Stimulated activated CD4-positive, alpha-beta T cell treated with anti-CD3 and anti-CD28 coated beads, TNF-alpha, amount 100 ng/mL, for 24 hours (primary cell): ENCODE data around the gene GHRHR.

Experiments
- DNase-seq, 3 experiments: peaks; one replicate each; pipeline ENCODE4 v3.0.0-alpha.2; 2020; ENCODE audit warnings: low read depth in 3 of 3

GHRHR gene

DNA sequence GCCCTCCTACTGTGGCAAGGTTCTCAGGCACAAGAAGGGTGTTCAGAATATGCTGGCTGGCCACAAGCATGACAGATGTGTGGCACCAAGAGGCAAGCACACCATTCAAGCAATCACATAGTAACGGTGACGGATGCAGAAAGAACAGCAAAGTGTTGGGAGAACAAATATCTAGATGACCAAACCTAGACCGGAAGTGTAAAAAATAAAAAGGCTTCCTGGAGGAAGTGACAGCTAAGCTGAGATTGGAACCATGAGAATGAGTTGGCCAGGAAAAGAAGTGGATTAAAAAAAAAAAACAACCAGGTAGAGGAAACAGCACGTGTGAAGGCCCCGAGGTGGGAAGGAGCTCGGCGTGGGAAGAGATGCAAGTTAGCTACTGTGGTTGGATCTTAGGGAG, 22.0 kb downstream of the GHRHR start:
- no peak for DNase-seq

DNA sequence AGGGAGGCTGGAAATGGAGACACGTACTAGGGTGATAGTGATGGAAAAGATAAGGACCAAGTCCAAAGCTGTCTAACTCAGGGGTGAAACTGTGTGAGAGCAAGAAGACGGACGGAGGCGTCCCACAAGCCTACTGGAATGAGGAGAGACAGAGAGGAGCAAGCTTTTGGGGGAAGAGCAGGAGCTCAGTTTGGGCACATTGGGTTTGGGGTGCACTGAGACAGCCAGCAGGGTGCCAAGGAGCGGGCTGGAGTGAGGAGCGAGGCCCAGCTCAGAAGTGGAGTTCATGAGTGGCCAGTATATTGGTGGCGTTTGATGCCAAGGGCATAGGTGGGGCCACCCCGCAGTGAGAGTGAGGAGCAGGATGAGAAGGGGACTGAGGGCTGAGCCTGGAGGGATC, 22.6 kb downstream of the GHRHR start:
- DNase-seq = no peak

DNA sequence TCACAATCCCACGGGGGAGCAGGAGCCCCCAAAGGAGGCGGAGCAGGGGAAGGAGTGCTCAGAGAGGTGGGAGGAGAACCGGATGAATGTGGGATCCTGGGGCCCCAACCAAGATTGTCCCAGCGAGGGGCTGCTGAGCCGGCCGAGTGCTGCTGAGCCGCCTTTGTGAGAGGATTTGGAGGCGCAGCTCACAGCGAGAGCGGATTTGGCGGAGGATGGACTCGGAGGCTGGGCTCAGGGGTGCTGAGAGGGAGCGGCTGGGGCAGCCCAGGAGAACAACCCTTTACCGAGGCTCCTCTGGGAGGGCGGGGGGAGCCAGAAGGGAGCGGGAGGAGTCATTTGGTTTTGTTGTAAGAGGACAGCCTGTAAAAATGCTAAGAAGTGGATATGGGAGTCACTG, 23.0 kb downstream of the GHRHR start:
- no peak for DNase-seq

DNA sequence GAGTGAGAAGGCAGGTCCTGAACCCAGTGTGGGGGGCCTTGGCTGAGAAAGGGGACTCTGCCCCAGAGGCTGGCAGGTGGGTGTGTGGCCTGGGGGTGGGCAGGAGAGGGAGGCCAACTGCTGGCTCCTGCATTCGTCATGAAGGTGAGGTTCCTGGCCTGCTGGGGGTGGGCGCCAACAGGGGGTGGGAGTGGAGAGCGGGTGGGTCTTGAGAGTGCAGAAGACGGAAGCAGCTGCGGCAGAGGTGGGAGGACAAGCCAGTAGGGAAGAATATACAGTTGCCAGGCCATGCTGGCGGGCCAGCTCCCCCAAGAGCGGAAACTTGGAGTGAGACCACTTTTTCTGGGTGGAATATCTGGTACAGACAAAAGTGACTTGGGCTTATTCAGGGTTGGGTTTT, 23.4 kb downstream of the GHRHR start:
- DNase-seq = no peak

DNA sequence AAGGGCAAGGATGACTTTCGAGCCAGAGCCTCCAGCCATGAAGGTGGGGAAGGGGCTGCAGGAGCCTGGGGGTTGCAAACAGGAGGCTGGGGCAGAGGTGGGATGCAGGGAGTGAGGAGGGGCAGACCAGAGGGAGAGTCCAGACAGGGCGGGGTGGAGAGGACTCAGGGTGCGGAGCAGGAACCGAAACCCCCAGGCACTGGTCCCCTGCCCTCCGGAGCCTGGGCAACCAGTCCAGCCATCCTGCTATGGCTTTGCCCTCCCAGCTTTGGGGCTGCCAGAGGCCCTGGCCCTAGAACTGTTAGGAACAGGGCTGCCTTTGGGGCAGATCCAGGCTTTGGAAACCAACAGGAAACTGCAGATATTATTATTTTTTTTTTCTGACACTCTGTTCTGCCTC, 24.2 kb downstream of the GHRHR start:
- DNase-seq = no peak

DNA sequence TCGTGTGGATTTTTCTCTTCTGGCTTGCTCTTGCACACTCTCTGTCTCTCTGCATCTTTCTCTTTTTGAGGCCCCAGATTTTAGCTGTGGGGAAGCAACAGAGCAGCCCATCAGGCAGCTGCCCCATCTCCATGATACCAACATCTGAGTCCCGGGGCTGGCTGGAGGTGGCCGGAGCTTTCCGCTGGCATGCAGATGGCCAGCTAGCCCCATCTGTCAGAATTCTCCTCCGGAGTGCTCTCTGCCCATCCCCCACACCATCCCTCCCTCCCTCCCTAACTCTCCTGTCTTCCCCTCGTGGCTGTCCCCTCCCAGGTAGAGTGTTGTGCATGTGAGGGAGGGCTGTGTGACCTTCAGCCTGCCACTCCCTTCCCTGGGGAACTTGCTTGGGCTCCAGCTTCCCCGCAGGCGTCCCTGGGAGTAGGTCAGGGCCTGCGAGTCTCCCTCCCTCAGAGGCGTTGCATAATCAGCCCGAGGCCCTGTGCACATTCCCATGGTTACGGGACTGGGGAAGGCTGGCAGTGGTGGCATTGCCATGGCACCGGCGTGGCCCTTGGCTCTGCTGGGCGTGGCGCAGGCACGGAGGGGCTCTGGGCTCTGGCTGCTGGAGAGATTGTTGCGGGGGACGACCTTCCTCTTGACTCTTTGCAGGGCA, 24.7 kb downstream of the GHRHR start:
- no peak for DNase-seq

DNA sequence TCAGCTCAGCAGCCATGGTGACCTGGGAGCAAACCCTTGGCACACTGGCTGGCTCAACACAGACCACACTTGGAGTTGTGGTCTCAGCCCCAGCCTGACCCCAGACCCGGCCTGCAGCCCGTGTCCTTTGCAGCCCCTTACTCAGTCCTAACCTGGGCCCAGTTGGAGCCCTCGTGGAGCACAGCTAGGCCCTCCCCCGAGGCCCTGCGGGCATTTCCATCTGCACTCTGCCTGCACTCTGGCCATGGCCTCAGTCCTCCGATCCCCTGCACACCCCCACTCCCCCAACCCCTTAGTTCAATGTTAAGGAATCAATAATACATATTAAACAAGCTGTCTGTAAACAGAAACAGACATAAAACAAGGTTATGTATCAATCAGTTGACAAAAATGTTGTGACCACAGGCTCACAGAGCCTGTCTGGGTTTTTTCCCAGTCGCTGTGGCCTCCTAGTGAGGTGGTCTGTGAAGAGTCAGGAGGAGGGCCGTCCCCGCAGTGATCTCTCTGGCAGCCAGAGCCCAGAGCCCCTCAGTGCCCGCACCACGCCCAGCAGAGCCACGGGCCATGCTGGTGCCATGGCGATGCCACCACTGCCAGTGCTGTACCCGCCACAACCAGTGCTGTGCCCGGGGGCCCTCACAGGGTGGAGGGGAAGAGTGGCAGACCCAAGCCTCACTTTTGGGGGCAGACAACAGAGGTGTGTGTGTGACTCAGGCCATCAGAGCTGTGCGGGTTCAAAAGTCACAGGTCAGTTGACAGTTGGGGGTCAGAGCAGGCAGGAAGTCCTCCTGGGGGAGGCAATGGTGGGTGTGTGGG, 25.5 kb downstream of the GHRHR start:
- no peak for DNase-seq

DNA sequence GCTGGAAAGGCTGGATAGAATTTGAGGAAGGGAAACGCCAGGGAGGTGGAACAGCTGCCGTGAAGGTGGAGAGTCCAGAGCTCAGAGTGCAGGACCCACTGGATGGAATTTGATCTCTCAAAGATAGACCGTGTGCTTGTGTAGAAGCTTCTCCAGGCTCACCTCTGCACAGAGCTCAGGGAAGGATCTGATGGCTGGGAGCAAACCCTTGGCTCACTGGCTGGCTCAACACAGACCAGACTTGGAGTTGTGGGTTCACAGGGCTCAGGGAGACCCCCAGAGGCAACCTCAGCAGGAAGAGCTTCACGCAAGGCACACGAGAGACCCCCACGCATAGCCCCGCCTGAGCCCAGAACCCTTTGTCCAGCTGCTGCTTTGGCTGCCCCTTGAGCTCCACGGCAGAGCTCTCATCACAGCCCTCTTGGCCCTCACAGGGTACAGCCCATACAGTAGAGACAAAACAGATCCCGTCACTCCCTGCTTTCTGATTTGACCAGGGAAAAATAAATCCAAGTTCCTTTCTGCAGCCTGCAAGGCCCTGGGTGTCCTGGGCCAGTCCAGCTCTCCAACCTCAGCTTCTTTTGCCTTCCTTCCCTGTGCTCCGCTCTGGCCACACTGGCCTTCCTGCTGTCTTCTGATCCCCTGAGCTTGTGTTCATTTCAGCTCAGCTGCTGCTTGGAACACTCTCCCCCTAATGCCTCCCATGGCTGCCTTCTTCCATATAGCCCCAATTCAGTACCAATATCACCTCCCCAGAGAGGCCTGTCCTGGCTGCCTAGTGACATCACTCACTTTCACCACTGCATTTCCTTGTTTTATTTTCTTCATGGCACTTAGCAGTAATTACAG, 26.3 kb downstream of the GHRHR start:
- no peak for DNase-seq

DNA sequence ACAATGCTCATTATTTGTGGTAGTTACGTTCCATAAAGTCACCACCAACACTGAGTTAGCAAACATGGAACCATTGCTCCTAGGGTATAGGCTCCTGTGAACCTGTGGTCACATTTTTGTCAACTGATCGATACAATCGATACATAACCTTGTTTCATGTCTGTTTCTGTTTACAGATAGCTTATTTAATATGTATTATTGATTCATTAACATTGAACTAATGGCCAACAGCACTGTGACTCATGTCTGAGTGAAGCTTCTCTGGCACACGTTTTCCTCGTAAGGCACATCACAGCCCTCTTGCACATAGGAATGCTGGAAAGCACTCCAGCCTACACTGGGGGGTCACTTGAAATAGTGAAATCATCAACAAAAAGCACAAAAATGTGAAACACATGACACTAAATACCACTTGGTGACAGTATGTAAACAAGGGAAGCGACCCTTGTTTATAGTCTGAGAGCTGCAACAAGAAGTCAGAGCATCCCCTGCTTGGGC, 27.0 kb downstream of the GHRHR start:
- DNase-seq = no peak

DNA sequence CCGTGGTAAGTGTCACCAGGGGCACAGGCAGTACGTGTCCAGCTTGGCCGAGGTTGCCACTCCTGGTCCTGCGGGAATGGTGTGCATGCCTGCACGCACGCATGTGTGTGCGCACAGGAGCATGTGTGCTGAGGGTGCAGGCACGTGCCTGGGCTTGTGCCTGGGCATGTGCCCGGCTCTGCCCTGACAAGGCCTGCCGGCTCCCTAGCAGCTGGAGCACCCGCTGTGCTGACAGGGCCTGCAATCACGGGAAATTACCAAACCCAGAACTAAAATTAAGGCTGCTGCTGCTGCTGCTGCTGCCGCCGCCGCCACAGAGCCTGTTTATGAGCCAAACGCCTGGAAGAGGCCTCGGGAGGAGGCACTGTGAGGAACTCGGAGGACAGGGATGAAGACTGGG, 28.7 kb downstream of the GHRHR start:
- no peak for DNase-seq

DNA sequence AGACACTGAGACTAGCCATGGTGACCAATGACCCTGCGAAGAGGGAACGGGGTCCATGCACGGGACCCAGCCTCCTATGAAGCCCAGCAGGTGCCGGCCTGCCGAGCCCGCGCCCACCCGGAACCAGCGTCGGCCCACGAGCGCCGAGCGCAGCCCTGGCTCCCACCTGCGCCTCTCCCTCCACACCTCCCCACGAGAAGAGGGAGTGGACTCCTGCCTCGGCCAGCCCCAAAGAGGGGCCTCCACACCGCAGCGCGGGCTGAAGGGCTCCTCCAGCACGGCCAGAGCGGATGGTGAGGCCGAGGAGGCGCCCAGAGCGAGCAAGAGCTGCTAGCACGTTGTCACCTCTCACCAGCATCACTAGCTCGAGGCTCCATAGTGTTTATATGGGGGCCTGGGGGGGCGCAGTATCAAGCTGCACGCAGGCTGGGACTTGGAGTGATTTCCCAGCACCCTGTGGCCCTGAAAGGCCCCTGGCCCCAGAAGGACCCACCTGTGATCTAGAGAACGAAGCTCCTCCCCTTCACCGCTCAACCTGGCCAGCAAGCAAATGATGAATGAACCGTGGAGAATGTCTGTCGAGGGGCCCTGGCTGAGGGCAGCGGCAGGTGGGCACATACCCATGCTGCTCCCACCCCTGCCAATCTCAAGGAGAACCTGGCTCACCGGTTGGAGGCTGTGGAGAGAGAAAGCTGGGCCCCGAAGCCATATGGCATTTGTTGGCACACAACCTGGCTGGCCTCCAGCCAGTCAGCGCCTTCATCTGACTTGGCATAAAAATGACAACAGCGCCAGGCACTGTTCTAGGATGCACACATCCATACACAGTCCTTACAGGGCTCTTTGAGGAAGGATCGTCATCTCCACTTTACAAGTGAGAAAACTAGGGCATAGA, 30.7 kb downstream of the GHRHR start:
- DNase-seq = no peak

DNA sequence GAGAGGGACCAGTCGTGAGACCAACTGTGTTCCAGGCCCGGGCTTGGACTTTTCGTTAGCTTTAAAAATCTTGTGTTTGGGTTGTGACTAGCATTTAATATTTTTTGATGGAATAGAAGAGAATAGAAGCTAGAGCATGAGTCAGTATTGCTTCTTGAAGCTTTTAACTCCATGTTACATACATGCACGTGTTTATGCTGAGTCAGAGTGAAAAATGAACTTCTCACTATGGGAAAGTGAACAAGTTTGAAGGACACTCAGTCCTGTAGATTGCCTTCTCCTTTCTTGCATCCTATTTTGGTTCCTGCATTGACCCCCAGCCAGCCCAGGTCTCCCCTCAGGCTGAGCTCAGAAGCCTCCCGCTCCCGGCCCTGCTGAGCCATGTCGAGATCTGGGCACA, 31.8 kb downstream of the GHRHR start:
- no peak for DNase-seq

DNA sequence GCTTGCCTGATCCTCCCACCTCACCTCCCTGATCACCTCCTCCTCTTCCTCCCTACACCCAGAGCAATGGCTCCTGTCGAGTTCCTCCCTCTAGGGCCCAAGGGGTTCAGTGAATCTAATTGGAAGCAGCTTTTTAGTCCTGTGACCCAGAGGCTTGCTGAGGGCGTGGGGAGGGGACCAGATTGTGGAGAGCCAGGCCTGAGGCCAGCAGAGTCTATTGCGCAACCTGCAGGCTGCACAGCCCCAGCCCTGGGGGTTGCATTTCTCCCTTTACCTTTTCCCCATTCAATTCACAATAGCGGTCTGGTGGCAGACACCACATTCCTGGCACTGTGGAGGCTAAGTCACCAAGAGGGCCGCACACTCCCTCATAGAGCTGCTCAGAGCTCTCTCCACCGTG, 32.5 kb downstream of the GHRHR start:
- DNase-seq = no peak

DNA sequence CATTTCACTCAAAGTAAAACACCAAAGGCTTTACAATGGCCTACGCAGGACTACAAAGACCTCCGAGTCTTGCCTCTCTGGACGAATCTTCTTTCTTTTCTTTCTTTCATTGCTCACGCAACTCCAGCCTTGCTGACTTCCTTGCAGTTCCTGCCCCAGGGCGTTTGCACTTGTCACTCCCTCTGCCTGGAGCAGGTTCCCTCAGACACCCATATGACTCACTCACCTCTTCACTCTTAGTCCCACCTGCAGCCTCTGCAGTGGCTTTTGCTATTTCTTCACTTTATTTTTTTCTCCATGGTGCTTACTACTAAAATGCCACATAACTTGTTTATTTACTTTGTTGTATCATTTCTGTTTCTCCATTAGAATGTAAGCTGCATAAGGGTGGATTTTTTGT, 33.1 kb downstream of the GHRHR start:
- no peak for DNase-seq

DNA sequence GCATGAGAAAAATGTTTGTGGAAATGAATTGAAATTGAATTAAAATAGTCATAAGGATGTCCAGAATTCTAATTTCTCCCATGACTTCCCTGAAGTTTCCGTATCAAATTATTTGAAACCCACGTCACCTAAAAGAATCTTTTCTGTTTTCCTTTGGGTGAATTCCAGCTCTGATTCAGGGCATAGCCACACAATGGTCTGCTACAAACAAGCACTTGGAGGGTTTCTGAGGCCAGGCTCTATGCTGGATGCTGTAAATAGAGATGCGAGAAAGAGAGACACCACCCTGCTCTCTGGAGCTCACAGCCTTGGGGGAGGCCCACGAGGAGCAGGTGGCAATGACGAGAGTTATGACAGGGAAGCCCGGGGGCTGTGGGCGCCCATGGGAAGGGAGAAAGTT, 33.6 kb downstream of the GHRHR start:
- no peak for DNase-seq

DNA sequence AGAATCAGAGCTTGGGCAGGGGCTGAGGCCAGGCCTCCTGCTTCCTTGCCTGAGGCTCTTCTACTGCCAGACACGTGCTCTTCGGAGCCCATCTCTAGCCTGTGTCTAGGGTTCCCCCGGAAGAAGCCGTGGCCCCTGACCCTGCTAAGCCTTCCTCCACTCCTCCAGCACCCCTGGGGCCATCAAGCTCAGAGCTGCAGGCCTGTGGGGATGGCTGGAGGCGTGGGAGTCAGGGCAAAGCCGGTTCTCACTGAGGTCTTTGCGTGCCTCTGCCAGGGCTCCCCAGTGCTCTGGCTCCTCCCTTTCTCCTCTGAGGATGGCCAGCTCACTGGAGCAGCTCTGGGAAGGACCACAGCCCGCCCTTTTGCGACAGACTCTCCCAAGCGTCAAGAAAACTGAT, 34.4 kb downstream of the GHRHR start:
- DNase-seq = no peak

DNA sequence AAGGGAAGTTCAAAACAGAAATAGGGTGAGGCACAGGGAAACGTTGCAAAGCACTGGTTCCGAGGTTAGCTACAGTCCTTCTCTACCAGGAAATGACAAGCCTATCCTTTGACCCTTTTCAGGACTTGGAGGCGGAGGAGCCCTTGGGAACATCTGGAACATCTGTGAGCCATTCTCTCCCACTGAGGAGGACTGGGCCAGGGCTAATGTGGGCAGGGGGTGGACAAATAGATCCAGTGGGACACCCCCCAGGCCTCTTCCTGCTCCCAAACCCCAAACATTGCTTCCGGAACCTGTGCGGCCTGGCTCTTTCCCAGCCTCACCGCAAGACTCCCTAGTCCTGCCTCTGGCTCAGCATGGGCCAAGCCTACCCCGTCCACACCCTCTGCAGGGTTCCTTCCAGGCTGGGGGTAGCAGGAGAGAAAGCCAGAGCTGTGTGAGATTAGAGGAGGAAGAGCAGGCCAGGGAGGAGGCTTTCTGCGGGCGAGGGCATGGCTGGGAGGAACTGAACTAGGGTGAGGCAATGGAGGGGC, 36.5 kb downstream of the GHRHR start:
- DNase-seq = no peak

DNA sequence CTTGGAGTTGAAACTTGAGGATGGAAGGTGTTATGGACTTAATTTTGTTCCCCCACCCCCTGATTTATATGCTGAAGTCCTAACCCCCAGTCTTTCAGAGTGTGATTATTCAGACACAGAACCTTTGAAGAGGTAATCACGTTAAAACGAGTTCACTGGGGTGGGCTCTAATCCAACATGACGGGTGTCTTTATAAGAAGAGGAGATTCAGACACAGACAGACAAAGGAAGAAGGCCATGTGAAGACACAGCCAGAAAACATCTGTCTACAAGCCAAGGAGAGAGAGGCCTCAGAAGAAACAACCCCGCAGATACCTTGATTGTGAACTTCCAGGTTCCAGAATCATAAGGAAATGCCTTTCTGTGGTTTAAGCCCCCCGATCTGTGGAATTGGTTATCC, 37.0 kb downstream of the GHRHR start:
- no peak for DNase-seq

DNA sequence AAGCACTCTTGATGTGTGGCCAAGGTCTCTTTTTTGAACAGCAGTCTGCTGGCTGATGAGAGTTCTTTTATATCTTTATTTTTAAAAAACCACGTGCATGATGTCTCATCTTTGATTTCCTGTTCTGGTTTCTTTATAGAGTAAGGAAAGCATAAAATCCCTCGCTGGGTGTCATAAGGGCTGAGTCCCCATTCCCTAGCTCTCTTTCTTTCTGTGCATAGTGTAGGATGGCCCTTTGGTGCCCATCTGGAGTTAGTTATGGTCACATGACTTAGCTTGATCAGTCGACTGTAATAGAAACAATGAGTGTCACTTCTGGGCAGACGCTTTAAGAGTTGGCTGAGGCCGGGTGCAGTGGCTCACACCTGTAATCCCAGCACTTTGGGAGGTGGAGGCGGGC, 38.5 kb downstream of the GHRHR start:
- DNase-seq = no peak

DNA sequence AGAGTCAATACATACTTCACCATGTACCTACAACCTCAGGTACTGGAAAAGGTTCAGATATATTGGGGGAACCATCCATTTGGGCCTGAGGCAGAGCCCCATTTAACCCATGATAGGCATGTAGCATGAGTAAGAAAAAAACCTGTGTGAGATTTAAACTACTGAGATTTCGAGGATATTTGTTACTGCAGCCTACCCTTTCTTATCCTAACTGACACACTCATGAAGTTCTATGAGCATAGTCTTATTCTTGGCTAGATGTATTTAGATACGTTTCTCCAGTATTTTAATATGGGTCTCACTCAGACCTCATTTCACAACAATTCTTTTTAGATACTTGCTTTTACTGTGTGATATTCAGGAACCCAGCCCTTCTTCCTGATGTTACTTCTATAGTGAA, 39.3 kb downstream of the GHRHR start:
- DNase-seq = no peak

DNA sequence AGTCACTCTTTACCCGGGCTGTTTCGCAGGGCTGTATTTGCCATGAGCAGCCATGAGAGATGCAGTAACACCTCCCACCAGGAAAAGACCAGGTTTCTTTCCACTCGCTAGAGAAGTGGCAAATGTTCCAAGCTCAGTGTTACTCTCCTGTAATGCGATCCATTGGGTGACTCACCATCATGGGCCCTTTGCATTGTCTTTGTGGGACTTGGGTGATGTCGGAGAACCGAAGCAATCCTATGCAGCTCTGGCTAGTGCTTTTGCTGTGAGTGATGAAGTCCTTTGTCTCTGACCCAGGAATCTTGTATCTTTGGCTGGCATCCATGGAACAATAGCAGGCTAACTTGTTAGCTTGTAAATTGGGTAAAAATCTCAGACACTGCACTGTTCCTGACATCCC, 40.0 kb downstream of the GHRHR start:
- no peak for DNase-seq
